ENCODE data around the gene NUBP1.

The NUBP1 gene

DNA sequence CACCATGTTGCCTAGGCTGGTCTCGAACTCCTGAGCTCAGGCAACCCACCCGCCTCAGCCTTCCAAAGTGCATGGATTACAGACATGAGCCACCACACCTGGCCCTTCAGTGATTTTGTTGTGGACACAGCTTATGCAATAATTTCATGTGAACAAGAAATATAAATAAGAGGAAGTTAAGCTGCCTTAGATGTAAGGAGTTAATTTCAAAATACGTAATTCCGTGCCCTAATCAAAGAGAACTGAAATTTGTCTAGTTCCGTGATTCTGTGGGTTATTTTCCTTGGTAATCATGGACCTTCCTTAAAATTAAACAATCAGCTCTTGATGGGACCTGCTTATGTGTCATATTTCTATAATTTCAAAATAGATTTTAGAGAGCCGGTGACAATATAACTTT lies 63.1 kb downstream of the NUBP1 start:
- peak; percentile 54 to 88 (median 71) for DNase-seq

DNA sequence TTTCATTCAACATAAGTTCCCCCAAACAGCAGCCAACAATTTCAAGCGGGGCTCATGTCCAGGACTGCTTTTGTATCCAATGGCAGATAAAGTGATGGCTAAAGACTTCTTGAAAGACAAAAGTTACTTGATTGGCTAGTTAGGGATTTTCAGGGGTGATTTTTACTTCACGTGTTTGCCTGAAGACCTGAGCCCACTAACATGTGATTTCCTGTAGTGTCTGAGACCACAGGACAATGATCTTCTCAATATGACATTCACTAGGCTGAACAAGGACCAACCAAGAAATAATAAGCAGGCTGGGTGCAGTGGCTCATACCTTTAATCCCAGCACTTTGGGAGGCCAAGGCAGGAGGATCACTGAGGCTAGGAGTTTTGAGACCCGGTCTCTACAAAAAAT lies 64.6 kb downstream of the NUBP1 start:
- no peak for DNase-seq

DNA sequence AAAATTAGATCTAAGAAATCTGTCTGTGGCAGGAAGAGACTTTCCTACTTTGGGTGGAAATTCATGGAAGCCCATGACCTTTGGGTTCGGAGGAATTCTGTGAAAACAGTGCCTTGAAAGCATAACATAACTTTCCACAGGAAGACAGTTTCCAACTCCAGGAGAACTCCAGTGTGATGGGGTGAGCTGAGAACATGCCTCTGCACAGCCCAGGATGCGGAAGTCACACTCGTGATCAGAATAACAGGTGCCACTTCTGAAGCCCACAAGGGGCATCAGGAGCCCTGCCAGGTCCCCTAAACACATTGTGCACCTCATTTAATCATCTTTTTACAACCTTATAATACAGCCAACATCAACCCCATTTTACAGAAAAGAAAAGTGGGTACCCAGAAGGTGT lies 65.2 kb downstream of the NUBP1 start:
- no peak for DNase-seq

DNA sequence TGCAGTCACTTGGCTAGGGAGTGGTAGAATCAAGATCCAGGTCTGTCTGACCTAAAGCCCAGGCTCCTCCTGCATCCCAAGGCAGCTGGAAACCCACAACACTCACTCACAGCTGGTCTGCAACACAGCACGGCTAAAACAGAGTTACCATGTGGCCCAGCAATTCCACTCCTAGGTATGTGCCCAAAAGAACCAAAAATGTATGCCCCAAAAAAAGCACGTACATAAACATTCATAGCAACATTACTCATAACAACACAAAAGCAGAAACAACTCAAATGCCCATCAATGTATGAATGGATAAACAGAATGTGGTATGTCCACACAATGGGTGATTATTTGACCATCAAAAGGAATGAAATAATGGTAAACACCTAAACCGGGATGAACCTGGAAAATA lies 66.1 kb downstream of the NUBP1 start:
- DNase-seq, result no peak

GRCh38 chr16:10812312-10813098 lies 68.9 kb downstream of the NUBP1 start:
- peak in 2 of 4 experiments; percentile 21 to 30 for DNase-seq

GRCh38 chr16:10813099-10813455 lies 69.4 kb downstream of the NUBP1 start:
- DNase-seq, result no peak

DNA sequence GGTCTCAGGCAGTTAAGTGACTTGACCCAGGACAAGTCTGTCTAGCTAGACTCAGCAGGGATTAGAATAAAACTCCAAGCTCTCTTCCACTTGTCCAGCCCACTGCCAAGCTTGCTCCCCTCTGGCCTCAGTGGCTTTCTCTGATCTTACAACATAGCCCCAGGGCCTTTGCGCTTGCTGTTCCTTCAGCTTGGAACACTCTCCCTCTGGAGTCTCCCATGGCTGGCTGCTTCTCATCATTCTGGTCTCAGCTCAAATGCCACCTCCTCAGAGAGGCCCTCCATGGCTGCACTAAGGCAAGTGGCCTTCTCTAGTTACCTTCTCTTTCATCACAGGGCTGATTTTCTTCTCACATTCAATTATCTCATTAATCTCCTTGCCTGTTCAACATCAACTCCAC lies 73.9 kb downstream of the NUBP1 start:
- no peak for DNase-seq

DNA sequence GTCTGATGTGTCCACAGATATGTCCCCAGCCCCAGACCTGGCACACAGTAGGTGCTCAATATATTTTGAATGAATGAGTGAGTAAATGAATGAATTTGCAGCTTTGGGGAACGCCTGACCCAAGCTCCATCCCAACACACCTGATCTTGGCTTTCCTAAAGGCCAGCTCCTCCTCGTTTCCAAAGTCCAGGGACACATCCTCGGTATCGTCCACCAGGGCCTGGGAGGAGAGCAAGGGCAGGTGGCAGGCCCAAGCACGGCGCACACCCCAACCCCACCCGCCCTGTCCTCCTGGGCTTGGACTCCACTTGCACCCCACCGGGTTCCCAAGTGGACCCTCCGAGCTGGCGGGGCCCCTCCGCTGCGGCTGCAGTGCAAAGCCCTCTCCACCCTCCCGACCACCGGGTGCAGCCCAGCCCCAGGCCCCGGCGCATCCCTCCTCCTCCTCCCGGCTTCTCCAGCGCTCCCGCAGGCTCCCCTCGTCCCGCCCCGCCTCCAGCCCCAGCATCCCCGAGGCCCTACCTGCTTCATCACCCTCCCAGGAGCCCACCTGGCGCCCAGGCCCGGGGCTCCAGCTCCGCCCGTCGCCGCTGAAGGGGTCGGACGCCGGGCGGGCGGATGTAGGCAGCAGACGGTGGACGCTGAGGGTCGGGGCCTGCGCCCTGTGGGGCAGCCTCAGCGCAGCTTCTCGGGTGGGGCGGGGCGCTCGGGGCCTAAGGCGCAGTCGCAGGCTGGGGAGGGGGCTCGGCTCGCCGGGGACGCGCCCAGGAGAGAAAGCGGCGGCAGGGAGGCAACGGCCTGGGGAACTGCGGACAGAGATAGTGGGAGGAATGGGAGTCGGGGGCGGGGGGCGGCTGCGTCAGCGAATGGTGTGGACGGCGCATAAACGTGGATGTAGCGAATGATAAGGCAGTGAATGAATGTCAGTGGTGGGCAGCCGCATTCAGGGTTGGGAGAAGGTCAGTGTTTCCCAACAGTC lies 74.6 kb downstream of the NUBP1 start, which contains the start of gene TVP23A:
Gene TVP23A (minus strand): TSS at position 832 of the 979 bp plus-strand sequence. CDS start 301 bp downstream, at position 531.
- DNase-seq, result no peak

All from suppressor macrophage (primary cell).